ENCODE measurements around the gene DOCK9.

DOCK9 gene

DNA sequence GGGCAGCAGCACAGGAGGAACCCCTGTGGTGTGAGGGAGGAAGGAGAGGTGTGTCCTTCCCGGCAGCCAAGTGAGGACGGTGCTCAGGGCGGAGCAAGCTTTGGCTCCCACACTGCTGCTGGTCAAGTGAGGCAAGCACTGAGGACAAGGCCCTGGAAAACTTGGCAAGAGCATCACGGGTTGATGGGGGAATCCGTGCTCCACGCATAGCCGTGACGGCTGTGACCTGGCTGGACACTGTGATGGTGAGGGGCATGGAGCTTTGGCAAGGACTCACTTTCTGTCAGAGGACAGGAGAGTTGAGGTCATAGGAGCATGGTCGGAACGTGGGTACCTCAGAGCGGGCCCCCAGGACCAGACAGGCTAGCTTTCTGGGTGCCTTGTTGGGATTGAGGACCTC lies 196.4 kb downstream of the DOCK9 start:
- no peaks in the 10 kb centered on the region for H3K79me1 ChIP-seq (ENCODE audit: low read length)
- no peak overlapping the region for H3K4me2 ChIP-seq (ENCODE audit: low read length)
- no peak overlapping the region for H3K4ac ChIP-seq (ENCODE audit: low read depth, low read length)
- peaks cover 2% of the 10 kb centered on the region for H3K9me3 ChIP-seq (ENCODE audit: insufficient read depth, low read depth, low read length)
- DNase-seq, result no peak
- H3K79me2 ChIP-seq (ENCODE audit: control insufficient read depth, insufficient read depth, low read length, poor library complexity), result peaks cover 2% of the 10 kb centered on the region
- no CpG with 5 or more reads among the region's 11 CpGs for WGBS (ENCODE audit: extremely low coverage, insufficient coverage, insufficient read length)
- H3K4me3 ChIP-seq (ENCODE audit: low read depth, low read length), result no peak overlapping the region
- H2AFZ ChIP-seq (ENCODE audit: insufficient read depth, low read length, poor library complexity), result no peak overlapping the region
- H4K12ac ChIP-seq (ENCODE audit: low read depth, low read length), result no peak overlapping the region
- H2AK5ac ChIP-seq (ENCODE audit: low read length), result no peak overlapping the region
- H3K4me1 ChIP-seq (ENCODE audit: control insufficient read depth in 1 of 2, insufficient read depth in 2 of 2, low read length in 2 of 2), result no peaks in the 10 kb centered on the region
- no peak overlapping the region for H3K23ac ChIP-seq (ENCODE audit: low read length)
- H3K14ac ChIP-seq (ENCODE audit: low read length), result no peak overlapping the region
- H3K27me3 ChIP-seq (ENCODE audit: insufficient read depth, low read length), result no peaks in the 10 kb centered on the region
- no peak overlapping the region for H3K9ac ChIP-seq (ENCODE audit: low read length)
- H2BK12ac ChIP-seq (ENCODE audit: low read length), result no peak overlapping the region
- H4K91ac ChIP-seq (ENCODE audit: low read depth, low read length), result no peak overlapping the region
- H3K27ac ChIP-seq (ENCODE audit: low read depth, low read length), result no peak overlapping the region
- no peak overlapping the region for H2BK5ac ChIP-seq (ENCODE audit: low read depth, low read length, poor library complexity)
- no peak overlapping the region for H3K18ac ChIP-seq (ENCODE audit: low read length)
- H4K8ac ChIP-seq (ENCODE audit: low read depth, low read length), result no peak overlapping the region
- H3K36me3 ChIP-seq (ENCODE audit: control insufficient read depth in 1 of 2, insufficient read depth in 2 of 2, low read length in 2 of 2), result no peaks in the 10 kb centered on the region
- H2BK120ac ChIP-seq (ENCODE audit: insufficient read depth, low read length, poor library complexity), result no peak overlapping the region

DNA sequence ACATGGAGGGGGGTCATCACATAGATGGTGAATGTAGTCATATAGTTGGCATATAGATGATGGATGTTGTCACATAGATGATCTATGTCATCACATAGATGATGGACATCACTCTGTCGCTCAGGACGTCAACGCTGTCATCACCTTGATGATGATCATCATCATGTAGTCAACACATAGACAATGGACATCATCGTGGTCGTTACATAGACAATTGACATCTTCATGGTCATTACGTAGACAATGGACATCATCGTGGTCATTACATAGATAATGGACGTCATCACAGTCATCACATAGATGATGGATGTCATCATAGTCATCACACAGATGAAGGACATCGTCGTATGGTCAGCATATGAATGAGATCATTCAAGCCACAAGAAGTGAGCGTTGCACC lies 196.8 kb downstream of the DOCK9 start:
- peaks cover 2% of the 10 kb centered on the region for H3K79me2 ChIP-seq (ENCODE audit: control insufficient read depth, insufficient read depth, low read length, poor library complexity)
- peaks cover 2% of the 10 kb centered on the region for H3K9me3 ChIP-seq (ENCODE audit: insufficient read depth, low read depth, low read length)
- peaks cover 0 to 3% of the 10 kb centered on the region in 2 experiments for H3K4me1 ChIP-seq (ENCODE audit: control insufficient read depth in 1 of 2, insufficient read depth in 2 of 2, low read length in 2 of 2)
- H3K23ac ChIP-seq (ENCODE audit: low read length), result no peak overlapping the region
- H3K18ac ChIP-seq (ENCODE audit: low read length), result no peak overlapping the region
- no peak overlapping the region for H3K9ac ChIP-seq (ENCODE audit: low read length)
- no peak overlapping the region for H2BK5ac ChIP-seq (ENCODE audit: low read depth, low read length, poor library complexity)
- H3K36me3 ChIP-seq (ENCODE audit: control insufficient read depth in 1 of 2, insufficient read depth in 2 of 2, low read length in 2 of 2), result no peaks in the 10 kb centered on the region
- no peak overlapping the region for H3K4me3 ChIP-seq (ENCODE audit: low read depth, low read length)
- no peak overlapping the region for H2BK12ac ChIP-seq (ENCODE audit: low read length)
- H4K91ac ChIP-seq (ENCODE audit: low read depth, low read length), result no peak overlapping the region
- no peaks in the 10 kb centered on the region for H3K27me3 ChIP-seq (ENCODE audit: insufficient read depth, low read length)
- H4K8ac ChIP-seq (ENCODE audit: low read depth, low read length), result no peak overlapping the region
- no peak overlapping the region for H3K14ac ChIP-seq (ENCODE audit: low read length)
- H3K4ac ChIP-seq (ENCODE audit: low read depth, low read length), result no peak overlapping the region
- no peak overlapping the region for H3K27ac ChIP-seq (ENCODE audit: low read depth, low read length)
- H2AK5ac ChIP-seq (ENCODE audit: low read length), result no peak overlapping the region
- H3K79me1 ChIP-seq (ENCODE audit: low read length), result no peaks in the 10 kb centered on the region
- no peak overlapping the region for H4K12ac ChIP-seq (ENCODE audit: low read depth, low read length)
- no peak overlapping the region for H2AFZ ChIP-seq (ENCODE audit: insufficient read depth, low read length, poor library complexity)
- H3K4me2 ChIP-seq (ENCODE audit: low read length), result no peak overlapping the region
- H2BK120ac ChIP-seq (ENCODE audit: insufficient read depth, low read length, poor library complexity), result no peak overlapping the region
- no CpG with 5 or more reads among the region's 11 CpGs for WGBS (ENCODE audit: extremely low coverage, insufficient coverage, insufficient read length)
- no peak for DNase-seq

DNA sequence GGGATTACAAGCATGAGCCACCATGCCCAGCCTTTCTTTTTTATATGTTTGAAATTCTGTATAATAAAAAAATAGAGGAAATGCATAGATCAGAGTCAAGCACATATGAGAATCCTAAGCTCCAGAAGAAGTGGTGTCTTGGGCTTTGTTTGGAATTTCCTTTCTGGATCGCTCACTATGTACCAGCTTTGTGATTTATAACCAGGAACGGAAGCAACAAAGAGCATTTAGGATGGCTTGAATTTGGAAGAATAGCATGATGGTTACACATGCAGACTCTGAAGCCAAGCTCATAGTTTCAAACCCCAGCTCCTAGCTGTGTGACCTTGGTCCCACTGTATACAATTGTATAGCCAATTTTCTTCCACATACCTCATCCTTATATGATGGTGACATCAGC lies 197.4 kb downstream of the DOCK9 start:
- Histone ChIP-seq H3K4me2 (ENCODE audit: low read length) (no peak overlapping the region), H2BK12ac (ENCODE audit: low read length) (no peak overlapping the region), H3K23ac (ENCODE audit: low read length) (no peak overlapping the region), H4K12ac (ENCODE audit: low read depth, low read length) (no peak overlapping the region), H2AK5ac (ENCODE audit: low read length) (no peak overlapping the region), H3K27ac (ENCODE audit: low read depth, low read length) (no peak overlapping the region), H3K18ac (ENCODE audit: low read length) (no peak overlapping the region), H3K9me3 (ENCODE audit: insufficient read depth, low read depth, low read length) (peaks cover 2% of the 10 kb centered on the region), H3K9ac (ENCODE audit: low read length) (no peak overlapping the region), H3K79me1 (ENCODE audit: low read length) (no peaks in the 10 kb centered on the region), H2BK120ac (ENCODE audit: insufficient read depth, low read length, poor library complexity) (no peak overlapping the region), H3K14ac (ENCODE audit: low read length) (no peak overlapping the region), H3K4me1 (ENCODE audit: control insufficient read depth in 1 of 2, insufficient read depth in 2 of 2, low read length in 2 of 2) (peaks cover 4 to 6% of the 10 kb centered on the region in 2 experiments), H3K36me3 (ENCODE audit: control insufficient read depth in 1 of 2, insufficient read depth in 2 of 2, low read length in 2 of 2) (no peaks in the 10 kb centered on the region), H2AFZ (ENCODE audit: insufficient read depth, low read length, poor library complexity) (no peak overlapping the region), H2BK5ac (ENCODE audit: low read depth, low read length, poor library complexity) (no peak overlapping the region), H3K4ac (ENCODE audit: low read depth, low read length) (no peak overlapping the region), H3K79me2 (ENCODE audit: control insufficient read depth, insufficient read depth, low read length, poor library complexity) (peaks cover 2% of the 10 kb centered on the region), H4K8ac (ENCODE audit: low read depth, low read length) (no peak overlapping the region), H4K91ac (ENCODE audit: low read depth, low read length) (no peak overlapping the region), H3K4me3 (ENCODE audit: low read depth, low read length) (no peak overlapping the region), H3K27me3 (ENCODE audit: insufficient read depth, low read length) (no peaks in the 10 kb centered on the region)
- no peak for DNase-seq
- no CpG with 5 or more reads among the region's 2 CpGs for WGBS (ENCODE audit: extremely low coverage, insufficient coverage, insufficient read length)

DNA sequence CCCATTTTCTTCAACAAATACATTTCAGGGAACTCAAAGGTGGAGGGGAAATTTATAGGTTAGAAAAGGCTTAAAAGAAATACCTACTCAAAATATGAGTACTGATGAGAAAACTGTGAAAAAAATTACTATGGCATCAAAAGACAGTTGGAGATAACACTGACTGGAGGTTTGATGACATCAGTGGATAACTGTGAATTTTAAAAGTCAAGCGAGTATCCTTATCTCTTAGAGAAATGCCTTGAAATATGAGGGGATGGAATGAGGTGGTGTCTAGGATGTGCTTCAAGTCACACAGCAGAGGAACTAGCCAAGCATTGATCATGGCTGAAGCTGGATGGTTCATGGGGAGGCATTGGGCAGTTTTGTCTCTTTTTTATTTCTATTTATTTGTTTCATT lies 198.2 kb downstream of the DOCK9 start:
- Histone ChIP-seq H3K18ac (ENCODE audit: low read length) (no peak overlapping the region), H3K23ac (ENCODE audit: low read length) (no peak overlapping the region), H3K4me2 (ENCODE audit: low read length) (no peak overlapping the region), H4K12ac (ENCODE audit: low read depth, low read length) (no peak overlapping the region), H2BK5ac (ENCODE audit: low read depth, low read length, poor library complexity) (no peak overlapping the region), H3K79me2 (ENCODE audit: control insufficient read depth, insufficient read depth, low read length, poor library complexity) (no peaks in the 10 kb centered on the region), H3K4me1 (ENCODE audit: control insufficient read depth in 1 of 2, insufficient read depth in 2 of 2, low read length in 2 of 2) (peaks cover 6% of the 10 kb centered on the region in 2 experiments), H3K27me3 (ENCODE audit: insufficient read depth, low read length) (no peaks in the 10 kb centered on the region), H3K27ac (ENCODE audit: low read depth, low read length) (no peak overlapping the region), H3K4me3 (ENCODE audit: low read depth, low read length) (no peak overlapping the region), H3K79me1 (ENCODE audit: low read length) (no peaks in the 10 kb centered on the region), H3K4ac (ENCODE audit: low read depth, low read length) (no peak overlapping the region), H2BK120ac (ENCODE audit: insufficient read depth, low read length, poor library complexity) (no peak overlapping the region), H3K14ac (ENCODE audit: low read length) (no peak overlapping the region), H4K8ac (ENCODE audit: low read depth, low read length) (no peak overlapping the region), H2BK12ac (ENCODE audit: low read length) (no peak overlapping the region), H3K9ac (ENCODE audit: low read length) (no peak overlapping the region), H3K36me3 (ENCODE audit: control insufficient read depth in 1 of 2, insufficient read depth in 2 of 2, low read length in 2 of 2) (no peaks in the 10 kb centered on the region), H2AK5ac (ENCODE audit: low read length) (no peak overlapping the region), H2AFZ (ENCODE audit: insufficient read depth, low read length, poor library complexity) (no peak overlapping the region), H3K9me3 (ENCODE audit: insufficient read depth, low read depth, low read length) (peaks cover 2% of the 10 kb centered on the region), H4K91ac (ENCODE audit: low read depth, low read length) (no peak overlapping the region)
- WGBS (ENCODE audit: extremely low coverage, insufficient coverage, insufficient read length), result no CpG with 5 or more reads among the region's 1 CpG
- peak; percentile 52 to 80 for DNase-seq

Data from trophoblast cell (in vitro differentiated cells and primary cell).